ENCODE data around the gene WFDC12. TPM values are rescaled to one million over a fixed set of nuclear protein-coding genes. Genes with fewer than 3 reads are reported as not detected.

WFDC12 gene
- polyA plus RNA-seq, 1 donor (not counting 4 experiments of a cell fraction or from before 2014, with no cell fraction given), result 1.8 TPM

DNA sequence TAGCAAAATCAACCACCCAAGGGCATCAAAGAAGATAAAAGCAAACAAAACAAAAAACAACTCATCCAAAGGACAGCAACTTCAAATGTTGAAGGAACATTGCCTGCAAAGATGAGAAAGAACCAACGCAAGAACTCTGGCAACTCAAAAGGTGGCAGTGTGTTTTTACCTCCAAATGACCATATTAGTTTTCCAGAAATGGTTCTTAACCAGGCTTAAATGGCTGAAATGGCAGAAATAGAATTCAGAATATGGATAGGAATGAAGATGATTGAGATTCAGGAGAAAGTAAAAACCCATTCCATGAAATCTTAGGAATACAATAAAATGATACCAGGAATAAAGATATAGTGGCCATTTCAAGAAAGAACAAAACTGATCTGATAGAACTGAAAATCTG, 40.6 kb upstream of the WFDC12 start:
- DNase-seq (ENCODE audit: low read depth, low spot score) (no peak), FAIRE-seq (no peak)
- H3K9ac ChIP-seq (ENCODE audit: control insufficient read depth, extremely low read depth, insufficient read depth, low read length), result no peak overlapping the region
- TF ChIP-seq EZH2 (IDR thresholded peaks at IDR 0.05; ENCODE audit: low read length), result no peak
- no peak for TF ChIP-seq CTCF (optimal IDR thresholded peaks at IDR 0.05 in 1 of 3, IDR thresholded peaks at IDR 0.05 in 1 of 3, conservative IDR thresholded peaks at IDR 0.05 in 1 of 3; ENCODE audit: extremely low read depth in 1 of 3, insufficient read depth in 2 of 3, low read length in 3 of 3)
- H3K79me2 ChIP-seq (ENCODE audit: control insufficient read depth, insufficient read depth, low read length), result no peaks in the 10 kb centered on the region
- no peaks in the 10 kb centered on the region for H3K36me3 ChIP-seq (ENCODE audit: control insufficient read depth in 2 of 2, extremely low read depth in 1 of 2, insufficient read depth in 2 of 2, low read length in 2 of 2)
- no peak overlapping the region for H2AFZ ChIP-seq (ENCODE audit: control insufficient read depth, low read length)
- H3K27ac ChIP-seq (ENCODE audit: control insufficient read depth, insufficient read depth, low read length), result no peak overlapping the region
- peaks cover 5% of the 10 kb centered on the region for H3K27me3 ChIP-seq (ENCODE audit: control insufficient read depth, extremely low read depth, insufficient read depth, low read length)
- no peak overlapping the region for H3K4me3 ChIP-seq (ENCODE audit: control insufficient read depth in 2 of 3, extremely low read depth in 1 of 3, insufficient read depth in 2 of 3, low read depth in 1 of 3, low read length in 3 of 3)
- no peaks in the 10 kb centered on the region for H4K20me1 ChIP-seq (ENCODE audit: control insufficient read depth, extremely low read depth, insufficient read depth, low read length)
- dilution Hi-C loops (cut with MboI; ENCODE audit: extremely low pct_ligation_motif_present, low sequenced_read_pairs), result no loop called here
- no peaks in the 10 kb centered on the region for H3K4me1 ChIP-seq (ENCODE audit: control insufficient read depth, extremely low read depth, insufficient read depth, low read length)
- no peak overlapping the region for H3K4me2 ChIP-seq (ENCODE audit: control insufficient read depth, extremely low read depth, insufficient read depth, low read depth, low read length)
- no peaks in the 10 kb centered on the region for H3K9me1 ChIP-seq (ENCODE audit: control insufficient read depth, extremely low read depth, insufficient read depth, low read length)
- no peaks in the 10 kb centered on the region for H3K9me3 ChIP-seq (ENCODE audit: control insufficient read depth, low read depth, low read length)

GRCh38 chr20:45163083-45163803, 39.0 kb upstream of the WFDC12 start:
- H3K27me3 ChIP-seq (ENCODE audit: control insufficient read depth, extremely low read depth, insufficient read depth, low read length), result peaks cover 5% of the 10 kb centered on the region
- DNase-seq (ENCODE audit: low read depth, low spot score), result no peak
- no peak for FAIRE-seq
- no peak overlapping the region for H2AFZ ChIP-seq (ENCODE audit: control insufficient read depth, low read length)
- no peak overlapping the region for H3K4me2 ChIP-seq (ENCODE audit: control insufficient read depth, extremely low read depth, insufficient read depth, low read depth, low read length)
- no peak overlapping the region for H3K4me3 ChIP-seq (ENCODE audit: control insufficient read depth in 2 of 3, extremely low read depth in 1 of 3, insufficient read depth in 2 of 3, low read depth in 1 of 3, low read length in 3 of 3)
- TF ChIP-seq CTCF (optimal IDR thresholded peaks at IDR 0.05 in 1 of 3, IDR thresholded peaks at IDR 0.05 in 1 of 3, conservative IDR thresholded peaks at IDR 0.05 in 1 of 3; ENCODE audit: extremely low read depth in 1 of 3, insufficient read depth in 2 of 3, low read length in 3 of 3) (no peak), EZH2 (IDR thresholded peaks at IDR 0.05; ENCODE audit: low read length) (no peak)
- H3K27ac ChIP-seq (ENCODE audit: control insufficient read depth, insufficient read depth, low read length), result no peak overlapping the region
- peaks cover 2% of the 10 kb centered on the region for H3K4me1 ChIP-seq (ENCODE audit: control insufficient read depth, extremely low read depth, insufficient read depth, low read length)
- no peaks in the 10 kb centered on the region for H3K9me3 ChIP-seq (ENCODE audit: control insufficient read depth, low read depth, low read length)
- H4K20me1 ChIP-seq (ENCODE audit: control insufficient read depth, extremely low read depth, insufficient read depth, low read length), result no peaks in the 10 kb centered on the region
- no peak overlapping the region for H3K9ac ChIP-seq (ENCODE audit: control insufficient read depth, extremely low read depth, insufficient read depth, low read length)
- dilution Hi-C loops (cut with MboI; ENCODE audit: extremely low pct_ligation_motif_present, low sequenced_read_pairs), result no loop called here
- no peaks in the 10 kb centered on the region for H3K9me1 ChIP-seq (ENCODE audit: control insufficient read depth, extremely low read depth, insufficient read depth, low read length)
- H3K79me2 ChIP-seq (ENCODE audit: control insufficient read depth, insufficient read depth, low read length), result no peaks in the 10 kb centered on the region
- H3K36me3 ChIP-seq (ENCODE audit: control insufficient read depth in 2 of 2, extremely low read depth in 1 of 2, insufficient read depth in 2 of 2, low read length in 2 of 2), result no peaks in the 10 kb centered on the region

Measured in keratinocyte (primary cell).